HepG2 (cell line): ENCODE measurements around the gene RHOT1. TPM values are rescaled to one million over a fixed set of nuclear protein-coding genes. Genes with fewer than 3 reads are reported as not detected.

ENCODE experiments used
- ATAC-seq: fragments of 200-7000 bp; cut with Tn5 transposase; 3 replicates; pipeline ENCODE4 v1.9.1; 2020; ENCODE audit warnings: mild to moderate bottlenecking, moderate library complexity
- BruUV-seq: library from RNA; stranded (reverse); fragments of 400-500 nt; replicated peaks from 2 replicates; lab custom pipeline; 2021; lab: Mats Ljungman, UMichigan
- CTCF ChIA-PET: fragments of 300-600 bp; formaldehyde crosslinking; extraction: SDS; loops from one replicate; lab custom pipeline; 2021; ENCODE audit warnings: low total read pairs, inconsistent platforms, low intra/inter-chr PET ratio; lab: Yijun Ruan, JAX
- POLR2A ChIA-PET: fragments of 350-600 bp; sonication (Branson Sonifier 250); formaldehyde crosslinking; loops from one replicate; lab custom pipeline; 2020; ENCODE audit warnings: antibody characterized with exemption, inconsistent platforms; lab: Yijun Ruan, JAX
- DNase-seq: peaks from one replicate; pipeline ENCODE4 v3.0.0-alpha.2; 2015; ENCODE audit warnings: low spot score
- FAIRE-seq: peaks from 3 replicates; lab custom pipeline; 2011; peaks lifted over from hg19 to GRCh38; lab: Jason Lieb, UNC
- H2AFZ ChIP-seq: one replicate; pipeline ENCODE4 v1.6.1; 2011; ENCODE audit warnings: low read length, inconsistent platforms
- H3K27ac ChIP-seq: fragments of 300-600 bp; 3 replicates; pipeline ENCODE4 v1.8.0; 2011; ENCODE audit warnings: mixed run types, mild to moderate bottlenecking, mixed read lengths, low read length, inconsistent platforms; ENCODE audit not compliant: insufficient read depth; ENCODE audit errors: extremely low read length
- H3K27me3 ChIP-seq, 2 experiments: fragments of 200-600 bp in 1 of 2; 2 replicates in 1 of 2; 3 replicates in 1 of 2; pipeline versions ENCODE4 v1.6.0 to v1.8.0; 2011; ENCODE audit warnings: low read length in 2 of 2, mild to moderate bottlenecking in 2 of 2, moderate library complexity in 2 of 2, inconsistent platforms in 1 of 2; ENCODE audit not compliant: insufficient read depth in 2 of 2, control insufficient read depth in 1 of 2
- H3K36me3 ChIP-seq, 2 experiments: fragments of 200-600 bp in 1 of 2; replicated peaks in 1 of 2; 2 replicates in 1 of 2; 3 replicates in 1 of 2; pipeline versions ENCODE4 v1.5.1 to v1.8.0; 2011; ENCODE audit warnings: low read length in 2 of 2, inconsistent platforms in 1 of 2; ENCODE audit not compliant: insufficient read depth in 2 of 2, control insufficient read depth in 1 of 2
- H3K4me1 ChIP-seq: 2 replicates; pipeline ENCODE4 v1.5.1; 2012; ENCODE audit warnings: low read length, inconsistent platforms; ENCODE audit not compliant: insufficient read depth
- H3K4me2 ChIP-seq: 2 replicates; pipeline ENCODE4 v1.6.0; 2011; ENCODE audit warnings: low read depth, low read length, inconsistent platforms
- H3K4me3 ChIP-seq, 3 experiments: fragments of 200-600 bp in 1 of 3; sonication (generic), shearing (Covaris generic) in 1 of 3; replicated peaks in 1 of 3; 2 replicates each; pipeline ENCODE4 v1.5.1; 2011 to 2016; ENCODE audit warnings: low read length in 3 of 3, inconsistent platforms in 2 of 3, low read depth in 2 of 3, mild to moderate bottlenecking in 2 of 3, control low read depth in 1 of 3, mixed read lengths in 1 of 3; ENCODE audit not compliant: insufficient read depth in 1 of 3
- H3K79me2 ChIP-seq: one replicate; pipeline ENCODE4 v1.6.1; 2011; ENCODE audit warnings: low read length, inconsistent platforms; ENCODE audit not compliant: insufficient read depth
- H3K9ac ChIP-seq: 2 replicates; pipeline ENCODE4 v1.6.0; 2011; ENCODE audit warnings: mild to moderate bottlenecking, low read depth, low read length, inconsistent platforms; ENCODE audit not compliant: insufficient read depth
- H3K9me3 ChIP-seq: 2 replicates; pipeline ENCODE4 v1.5.1; 2012; ENCODE audit warnings: mild to moderate bottlenecking, low read length
- H4K20me1 ChIP-seq: 2 replicates; pipeline ENCODE4 v1.6.0; 2011; ENCODE audit warnings: inconsistent platforms, mild to moderate bottlenecking, low read length, moderate library complexity; ENCODE audit not compliant: insufficient read depth
- AHR ChIP-seq: IDR thresholded peaks from 2 replicates; pipeline ENCODE4 v1.6.1; 2018; ENCODE audit warnings: missing genetic modification reagents, missing compliant biosample characterization
- ARNT ChIP-seq: fragments of 450-650 bp; IDR thresholded peaks from 2 replicates; pipeline ENCODE4 v1.6.1; 2017
- BHLHE40 ChIP-seq: IDR thresholded peaks from 2 replicates; pipeline ENCODE4 v1.6.1; 2011; ENCODE audit warnings: low read length, improper control_type of control experiment
- HNF4G ChIP-seq, 2 experiments: sonication (generic) in 1 of 2; formaldehyde crosslinking in 1 of 2; IDR thresholded peaks; 2 replicates each; pipeline versions ENCODE4 v1.4.0 to v1.6.1; 2011 to 2020; ENCODE audit warnings: borderline replicate concordance in 2 of 2, low read depth in 2 of 2, mild to moderate bottlenecking in 2 of 2, low read length in 1 of 2, missing genetic modification reagents in 1 of 2, moderate library complexity in 1 of 2
- IKZF4 ChIP-seq: sonication (generic); formaldehyde crosslinking; IDR thresholded peaks from 2 replicates; pipeline ENCODE4 v1.5.1; 2020; ENCODE audit warnings: borderline replicate concordance, mild to moderate bottlenecking, low read depth, missing genetic modification reagents; ENCODE audit errors: not compliant biosample characterization
- MED1 ChIP-seq: sonication (generic); formaldehyde crosslinking; IDR thresholded peaks from 2 replicates; pipeline ENCODE4 v1.4.0; 2020; ENCODE audit warnings: missing genetic modification reagents
- MYNN ChIP-seq: sonication (generic); formaldehyde crosslinking; IDR thresholded peaks from 2 replicates; pipeline ENCODE4 v1.4.0; 2020; ENCODE audit warnings: mild to moderate bottlenecking, low read depth, missing genetic modification reagents
- SP140L ChIP-seq: sonication (generic); formaldehyde crosslinking; IDR thresholded peaks from 2 replicates; pipeline ENCODE4 v1.4.0; 2020; ENCODE audit warnings: missing genetic modification reagents, borderline replicate concordance
- SSRP1 ChIP-seq: IDR thresholded peaks from 2 replicates; pipeline ENCODE4 v1.6.1; 2016; ENCODE audit warnings: control low read depth
- ZNF136 ChIP-seq: sonication (generic); formaldehyde crosslinking; IDR thresholded peaks from 2 replicates; pipeline ENCODE4 v1.8.1; 2022; ENCODE audit warnings: low read depth, mild to moderate bottlenecking, moderate library complexity, missing genetic modification reagents
- ZNF143 ChIP-seq: sonication (generic); formaldehyde crosslinking; IDR thresholded peaks from 2 replicates; pipeline ENCODE4 v1.4.0; 2020; ENCODE audit warnings: missing genetic modification reagents
- ZNF670 ChIP-seq: sonication (generic); formaldehyde crosslinking; IDR thresholded peaks from 2 replicates; pipeline ENCODE4 v1.8.0; 2022; ENCODE audit warnings: mild to moderate bottlenecking, missing genetic modification reagents, borderline replicate concordance
- ZNF720 ChIP-seq: sonication (generic); formaldehyde crosslinking; IDR thresholded peaks from 2 replicates; pipeline ENCODE4 v1.4.0; 2020; ENCODE audit warnings: missing genetic modification reagents
- ZSCAN5A ChIP-seq: sonication (generic); formaldehyde crosslinking; IDR thresholded peaks from 2 replicates; pipeline ENCODE4 v1.8.0; 2022; ENCODE audit warnings: mild to moderate bottlenecking, missing genetic modification reagents, borderline replicate concordance
- WGBS: methylation state at CpG from one replicate; pipeline ENCODE4 v1.1.6; 2017; ENCODE audit warnings: low lambda C conversion rate; 5-methylcytosine and 5-hydroxymethylcytosine counted together
- in situ Hi-C: cut with HindIII; loops from 2 replicates; pipeline ENCODE4 v1.10.0; 2017; ENCODE audit warnings: low pct_unique_long_range_greater_than_20kb; ENCODE audit not compliant: extremely low pct_ligation_motif_present
- intact Hi-C: fragments of 100-400 bp; cut with micrococcal nuclease; formaldehyde crosslinking; loops from one replicate; pipeline ENCODE4 v1.10.0; 2022; ENCODE audit not compliant: unreplicated experiment
- polyA plus RNA-seq, 8 experiments: library from polyadenylated mRNA; depleted of rRNA in 3 of 8; stranded (reverse) in 7 of 8; unstranded in 1 of 8; fragments of >200 nt; fragmentation: Illumina TruSeq in 4 of 8; extraction: Trizol in 4 of 8; gene quantifications; 2 replicates each; pipeline versions ENCODE4 v1.2.1 to v1.2.3, GENCODE V29; 2011 to 2016; ENCODE audit warnings: low read depth in 4 of 8, missing spikeins in 1 of 8, mixed read lengths in 1 of 8; ENCODE audit not compliant: insufficient read depth in 1 of 8
- total RNA-seq, 5 experiments: library from RNA; depleted of rRNA; stranded (reverse); fragments of >200 nt; fragmentation: Illumina TruSeq; extraction: Trizol; gene quantifications; 2 replicates each; pipeline ENCODE4 v1.2.3, GENCODE V29; 2016; ENCODE audit warnings: low read depth in 1 of 5
- TF ChIP-seq, protein P1 (sequence below): sonication (generic); formaldehyde crosslinking; IDR thresholded peaks from 2 replicates; pipeline ENCODE4 v1.5.0; 2020; ENCODE audit warnings: mild to moderate bottlenecking, missing genetic modification reagents

Gene RHOT1
- total and polyA plus RNA-seq, 2 of the 13 experiments (the other 11 are each of a cell fraction or from before 2014, with no cell fraction given): 25.6 to 41.5 TPM

GRCh38 chr17:32157225-32157624, 14.9 kb downstream of the RHOT1 start:
- in situ Hi-C loops: no loop called here
- no peak for DNase-seq
- no peaks in the 10 kb centered on the region for H4K20me1 ChIP-seq
- no peaks in the 10 kb centered on the region for H3K79me2 ChIP-seq
- H3K4me3 ChIP-seq: no peak overlapping the region
- intact Hi-C loops: no loop called here
- CTCF ChIA-PET: no interaction called here
- FAIRE-seq: no peak
- peaks cover 3% of the 10 kb centered on the region for H3K4me1 ChIP-seq
- POLR2A ChIA-PET: no interaction called here
- no peaks in the 10 kb centered on the region for H3K9me3 ChIP-seq
- no peak overlapping the region for H3K27ac ChIP-seq
- no peak for ATAC-seq
- 99% methylated on average over 4 of the region's 4 CpGs for WGBS
- no peak overlapping the region for H3K9ac ChIP-seq
- peaks cover 8 to 25% of the 10 kb centered on the region in 2 experiments; a peak in 4 of 5 replicates for H3K36me3 ChIP-seq
- TF ChIP-seq ARNT (no peak), ZNF143 (no peak), MYNN (CRISPR knock-in tag) (no peak), SP140L (no peak), ZNF720 (CRISPR knock-in tag) (no peak), ZSCAN5A (CRISPR knock-in tag) (no peak), ZNF136 (CRISPR knock-in tag) (no peak), MED1 (CRISPR knock-in tag) (no peak), ZNF670 (no peak), HNF4G (IDR thresholded peaks at IDR 0.05; ENCODE audit: borderline replicate concordance, low read depth, low read length) (no peak), HNF4G (CRISPR knock-in tag; IDR thresholded peaks at IDR 0.05; ENCODE audit: borderline replicate concordance, low read depth) (no peak), IKZF4 (CRISPR knock-in tag) (no peak), BHLHE40 (no peak), SSRP1 (CRISPR knock-in tag) (no peak), AHR (CRISPR knock-in tag) (no peak)
- TF ChIP-seq, protein P1, sequence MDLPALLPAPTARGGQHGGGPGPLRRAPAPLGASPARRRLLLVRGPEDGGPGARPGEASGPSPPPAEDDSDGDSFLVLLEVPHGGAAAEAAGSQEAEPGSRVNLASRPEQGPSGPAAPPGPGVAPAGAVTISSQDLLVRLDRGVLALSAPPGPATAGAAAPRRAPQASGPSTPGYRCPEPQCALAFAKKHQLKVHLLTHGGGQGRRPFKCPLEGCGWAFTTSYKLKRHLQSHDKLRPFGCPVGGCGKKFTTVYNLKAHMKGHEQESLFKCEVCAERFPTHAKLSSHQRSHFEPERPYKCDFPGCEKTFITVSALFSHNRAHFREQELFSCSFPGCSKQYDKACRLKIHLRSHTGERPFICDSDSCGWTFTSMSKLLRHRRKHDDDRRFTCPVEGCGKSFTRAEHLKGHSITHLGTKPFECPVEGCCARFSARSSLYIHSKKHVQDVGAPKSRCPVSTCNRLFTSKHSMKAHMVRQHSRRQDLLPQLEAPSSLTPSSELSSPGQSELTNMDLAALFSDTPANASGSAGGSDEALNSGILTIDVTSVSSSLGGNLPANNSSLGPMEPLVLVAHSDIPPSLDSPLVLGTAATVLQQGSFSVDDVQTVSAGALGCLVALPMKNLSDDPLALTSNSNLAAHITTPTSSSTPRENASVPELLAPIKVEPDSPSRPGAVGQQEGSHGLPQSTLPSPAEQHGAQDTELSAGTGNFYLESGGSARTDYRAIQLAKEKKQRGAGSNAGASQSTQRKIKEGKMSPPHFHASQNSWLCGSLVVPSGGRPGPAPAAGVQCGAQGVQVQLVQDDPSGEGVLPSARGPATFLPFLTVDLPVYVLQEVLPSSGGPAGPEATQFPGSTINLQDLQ: no peak
- H3K4me2 ChIP-seq: no peak overlapping the region
- H3K27me3 ChIP-seq: no peaks in the 10 kb centered on the region
- H2AFZ ChIP-seq: no peak overlapping the region
- no TSS peak for BruUV-seq
